HepG2 (cell line): Measurements from ENCODE around the gene ZC2HC1B.
"Not testable (repeated sequence)": the region's sequence is repeated elsewhere in the genome, so short reads cannot be mapped to it uniquely, and the experiment has no call there.

Experiments
- ARID2 ChIP-seq: sonication (generic); formaldehyde crosslinking; IDR thresholded peaks from 2 replicates; pipeline ENCODE4 v1.8.1; 2022; ENCODE audit warnings: mild to moderate bottlenecking, missing genetic modification reagents, borderline replicate concordance
- CEBPG ChIP-seq: IDR thresholded peaks from 2 replicates; pipeline ENCODE4 v1.6.1; 2016
- EZH2 ChIP-seq: conservative IDR thresholded peaks from 2 replicates; pipeline ENCODE4 v1.6.1; 2012; ENCODE audit warnings: mild to moderate bottlenecking, low read depth, low read length, moderate library complexity
- HMG20A ChIP-seq: IDR thresholded peaks from 2 replicates; pipeline ENCODE4 v1.6.1; 2016; ENCODE audit warnings: borderline replicate concordance
- MAZ ChIP-seq, 2 experiments: sonication (generic) in 1 of 2; formaldehyde crosslinking in 1 of 2; IDR thresholded peaks; 2 replicates each; pipeline versions ENCODE4 v1.5.0 to v1.6.1; 2012 to 2020; ENCODE audit warnings: low read depth in 2 of 2, mild to moderate bottlenecking in 2 of 2, borderline replicate concordance in 1 of 2, improper control_type of control experiment in 1 of 2, low read length in 1 of 2, missing genetic modification reagents in 1 of 2, moderate library complexity in 1 of 2
- ZBTB20 ChIP-seq: sonication (generic); formaldehyde crosslinking; IDR thresholded peaks from 2 replicates; pipeline ENCODE4 v1.8.1; 2023; ENCODE audit warnings: missing genetic modification reagents, low read depth, mild to moderate bottlenecking, borderline replicate concordance
- ZBTB33 ChIP-seq: sonication (generic); formaldehyde crosslinking; IDR thresholded peaks from 2 replicates; pipeline ENCODE4 v1.4.0; 2020; ENCODE audit warnings: missing genetic modification reagents
- ZNF383 ChIP-seq: sonication (generic); formaldehyde crosslinking; IDR thresholded peaks from 2 replicates; pipeline ENCODE4 v1.4.0; 2020; ENCODE audit warnings: missing genetic modification reagents, mild to moderate bottlenecking, borderline replicate concordance
- ZNF746 ChIP-seq: sonication (generic); formaldehyde crosslinking; IDR thresholded peaks from 2 replicates; pipeline ENCODE4 v1.8.0; 2022; ENCODE audit warnings: mild to moderate bottlenecking, missing genetic modification reagents

- not testable (repeated sequence) for TF ChIP-seq ZNF383 (CRISPR knock-in tag); ARID2 (CRISPR knock-in tag); ZNF746 (CRISPR knock-in tag); EZH2; ZBTB20 (CRISPR knock-in tag); MAZ (IDR thresholded peaks at IDR 0.05; ENCODE audit: borderline replicate concordance, low read depth, low read length); MAZ (CRISPR knock-in tag; IDR thresholded peaks at IDR 0.05; ENCODE audit: low read depth); ZBTB33; CEBPG (CRISPR knock-in tag); HMG20A (CRISPR knock-in tag)
These were observed 10.2 kb downstream of the ZC2HC1B start for GRCh38 chr6:143874503-143874902.
